HUES48 (cell line): ENCODE data around the gene WDR64.
A peak's percentile ranks its signal among the peaks of the same experiment; 100 is the strongest.

Experiments
- H3K27ac ChIP-seq: one replicate; pipeline ENCODE4 v1.7.0; 2013; ENCODE audit warnings: low read depth, low read length, inconsistent platforms
- H3K27me3 ChIP-seq: 2 replicates; pipeline ENCODE4 v1.6.1; 2013; ENCODE audit warnings: mild to moderate bottlenecking, low read length; ENCODE audit not compliant: control insufficient read depth, insufficient read depth
- H3K36me3 ChIP-seq: 2 replicates; pipeline ENCODE4 v1.6.1; 2013; ENCODE audit warnings: low read length; ENCODE audit not compliant: control insufficient read depth, insufficient read depth
- H3K4me1 ChIP-seq: 2 replicates; pipeline ENCODE4 v1.6.1; 2013; ENCODE audit warnings: mild to moderate bottlenecking, low read length; ENCODE audit not compliant: control insufficient read depth, insufficient read depth
- H3K4me3 ChIP-seq: 2 replicates; pipeline ENCODE4 v1.5.1; 2013; ENCODE audit warnings: mild to moderate bottlenecking, low read depth, low read length
- H3K9ac ChIP-seq: 2 replicates; pipeline ENCODE4 v1.6.1; 2013; ENCODE audit warnings: mild to moderate bottlenecking, low read depth, low read length, moderate library complexity
- H3K9me3 ChIP-seq: 2 replicates; pipeline ENCODE4 v1.6.1; 2013; ENCODE audit warnings: low read length; ENCODE audit not compliant: control insufficient read depth, insufficient read depth

WDR64 gene

DNA sequence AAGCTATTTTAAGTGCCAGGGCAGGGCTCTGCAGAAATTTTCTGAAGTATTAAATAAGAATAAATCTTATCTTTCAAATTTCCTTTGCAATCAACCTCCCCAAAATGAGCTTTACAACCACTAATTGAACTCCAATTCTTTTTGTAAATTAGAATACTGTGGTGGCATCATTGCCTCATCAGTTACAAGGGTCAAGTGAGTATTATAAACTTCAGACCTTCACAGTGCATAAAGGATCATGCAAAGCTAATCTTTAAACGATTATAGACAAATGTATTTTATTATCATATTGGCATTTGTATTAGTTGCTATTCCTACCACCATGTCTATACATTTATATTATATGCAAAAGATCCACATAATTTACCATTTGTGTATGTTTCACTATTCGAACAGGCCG is 19.1 kb upstream of the WDR64 start:
- H3K4me1 ChIP-seq, result peaks cover 14% of the 10 kb centered on the region
- no peak overlapping the region for H3K9ac ChIP-seq
- no peaks in the 10 kb centered on the region for H3K9me3 ChIP-seq
- no peak overlapping the region for H3K27ac ChIP-seq
- H3K27me3 ChIP-seq, result no peaks in the 10 kb centered on the region
- H3K36me3 ChIP-seq, result peaks cover 45% of the 10 kb centered on the region
- no peak overlapping the region for H3K4me3 ChIP-seq

DNA sequence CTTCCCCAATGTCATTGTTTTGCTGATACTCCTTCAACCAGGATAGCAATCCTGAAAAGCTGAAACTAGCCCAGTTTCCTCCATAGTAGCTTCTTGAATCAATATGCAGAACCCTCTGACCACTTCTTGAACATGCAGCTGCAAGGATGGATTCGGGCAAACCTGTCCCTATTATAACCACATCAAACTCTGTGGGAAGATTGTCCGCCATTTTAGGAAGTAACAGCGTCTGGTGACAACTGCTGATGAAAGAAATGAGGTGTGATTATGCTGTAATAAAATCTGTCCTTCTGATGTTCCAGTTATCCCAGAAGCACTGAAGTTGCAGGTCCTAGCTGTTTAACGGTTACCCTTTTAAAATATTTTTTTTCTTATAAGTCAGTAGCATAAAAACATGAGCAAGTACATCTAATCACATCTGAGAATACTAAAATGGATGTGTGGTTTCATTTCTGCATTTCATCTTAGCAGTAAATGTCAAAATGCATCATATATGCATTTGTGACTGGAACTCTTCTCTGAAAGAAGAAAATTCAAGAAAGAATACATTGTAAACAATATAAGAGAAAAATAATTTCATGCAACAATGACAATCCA is 16.4 kb upstream of the WDR64 start:
- Histone ChIP-seq H3K4me3 (no peak overlapping the region), H3K36me3 (peaks cover 45% of the 10 kb centered on the region), H3K4me1 (peaks cover 25% of the 10 kb centered on the region)

DNA sequence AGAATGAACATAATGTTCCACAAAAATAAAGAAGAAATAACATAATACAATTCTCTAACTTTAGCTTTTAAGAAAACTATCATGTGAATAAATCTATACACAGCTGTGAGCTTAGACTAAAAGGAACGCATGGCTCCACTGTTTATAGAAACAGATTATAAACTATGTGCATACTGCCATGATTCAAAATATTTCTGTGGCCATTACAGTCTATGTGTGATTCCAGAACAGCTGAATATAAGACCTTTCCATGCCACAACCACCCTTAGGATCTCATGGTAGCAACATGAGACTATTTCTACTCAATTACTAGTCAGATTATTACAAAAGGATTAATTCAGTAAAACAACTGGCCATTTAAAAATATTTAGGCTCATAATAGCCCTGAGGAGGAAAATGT is 15.8 kb upstream of the WDR64 start:
- Histone ChIP-seq H3K9me3 (0 out of 2 replicates have a peak, but pooled peaks cover 2% of the 10 kb centered on the region), H3K4me1 (peaks cover 26% of the 10 kb centered on the region), H3K27ac (no peak overlapping the region), H3K4me3 (no peak overlapping the region), H3K36me3 (peaks cover 45% of the 10 kb centered on the region), H3K9ac (no peak overlapping the region), H3K27me3 (0 out of 2 replicates have a peak, but pooled peaks cover 3% of the 10 kb centered on the region)

More for the DNA sequence above, 16.4 kb upstream of the WDR64 start:
- H3K27ac ChIP-seq, result no peak overlapping the region
- H3K27me3 ChIP-seq, result no peaks in the 10 kb centered on the region
- H3K9me3 ChIP-seq, result no peaks in the 10 kb centered on the region
- no peak overlapping the region for H3K9ac ChIP-seq

DNA sequence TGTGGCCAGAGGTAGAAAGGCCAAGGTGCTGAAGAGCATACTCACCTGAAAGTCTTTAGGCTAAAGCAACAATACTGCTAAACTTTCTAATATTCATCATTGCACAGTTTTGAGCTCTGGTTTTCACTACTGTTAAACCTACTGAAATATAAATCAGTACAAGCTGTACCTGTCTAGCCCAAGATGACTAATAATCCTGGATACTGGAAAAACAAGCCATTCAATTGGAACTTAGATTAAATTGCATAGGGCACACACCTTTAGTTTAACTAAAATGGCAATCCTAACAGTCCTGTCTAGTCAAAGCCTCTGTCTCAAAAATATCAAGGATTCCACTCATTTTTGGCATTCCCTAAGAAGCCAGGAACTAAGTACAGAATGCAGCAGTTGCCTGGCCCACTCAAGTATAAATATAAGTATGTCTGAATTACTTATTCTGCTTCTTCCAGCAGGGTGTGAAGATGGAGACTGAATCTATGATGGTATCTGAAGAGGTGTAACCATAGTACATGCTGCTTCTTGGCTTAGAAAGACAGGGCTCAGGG is 15.0 kb upstream of the WDR64 start:
- peaks cover 23% of the 10 kb centered on the region for H3K4me1 ChIP-seq
- H3K27ac ChIP-seq, result no peak overlapping the region

DNA sequence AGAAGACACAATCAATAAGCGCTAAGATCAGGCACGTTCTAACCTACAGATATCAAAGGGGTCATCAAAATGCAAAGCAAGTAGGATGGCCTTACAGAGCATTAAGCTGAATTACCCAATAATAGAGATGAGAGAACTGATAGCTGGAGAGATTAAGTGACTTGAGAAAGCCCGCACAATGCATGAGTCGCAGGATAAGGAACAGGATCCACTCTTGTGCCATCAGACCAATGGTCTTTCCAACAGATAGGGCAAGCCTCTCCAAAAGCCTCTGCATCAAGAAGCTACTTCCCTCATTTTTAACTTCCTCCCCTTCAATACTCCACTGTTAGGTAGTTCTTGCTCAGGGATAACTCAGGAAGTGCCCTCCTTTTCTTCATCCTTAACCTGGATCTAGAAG is 14.5 kb upstream of the WDR64 start:
- Histone ChIP-seq H3K4me1 (peaks cover 23% of the 10 kb centered on the region), H3K36me3 (peaks cover 40% of the 10 kb centered on the region), H3K4me3 (peak overlapping the region; percentile 100), H3K27ac (no peak overlapping the region), H3K9ac (no peak overlapping the region), H3K9me3 (0 out of 2 replicates have a peak, but pooled peaks cover 11% of the 10 kb centered on the region), H3K27me3 (0 out of 2 replicates have a peak, but pooled peaks cover 3% of the 10 kb centered on the region)

More for the DNA sequence above, 15.0 kb upstream of the WDR64 start:
- H3K9me3 ChIP-seq, result 0 out of 2 replicates have a peak, but pooled peaks cover 10% of the 10 kb centered on the region
- H3K9ac ChIP-seq, result no peak overlapping the region
- H3K27me3 ChIP-seq, result 0 out of 2 replicates have a peak, but pooled peaks cover 3% of the 10 kb centered on the region
- peak overlapping the region; percentile 100 for H3K4me3 ChIP-seq
- peaks cover 44% of the 10 kb centered on the region for H3K36me3 ChIP-seq

DNA sequence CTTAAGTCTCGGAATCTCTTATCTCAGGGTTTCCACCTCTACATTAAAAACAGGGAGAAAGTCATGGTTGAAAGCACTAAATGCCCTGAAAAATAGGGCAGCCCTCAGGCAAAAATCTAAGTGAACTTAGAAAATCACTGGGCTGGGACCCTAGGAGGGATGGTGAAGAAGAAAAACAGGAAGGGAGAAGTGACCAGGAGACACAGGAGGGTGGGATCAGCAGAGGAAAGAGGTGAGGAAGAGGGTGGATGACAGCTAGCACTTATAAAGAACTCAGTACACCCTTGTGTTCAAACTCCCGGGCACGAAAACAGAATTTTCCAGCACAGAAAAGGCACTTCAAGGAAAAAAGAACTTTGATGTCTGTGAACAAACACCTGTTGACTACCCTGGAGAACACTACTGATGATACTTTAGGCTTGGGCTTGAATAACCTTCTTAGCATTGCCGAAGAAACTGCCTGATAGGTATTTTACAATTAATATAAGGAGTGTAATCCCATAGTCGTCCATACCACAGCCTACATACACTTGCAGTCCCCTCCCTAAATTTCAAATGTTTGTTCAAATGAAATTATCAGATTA is 13.9 kb upstream of the WDR64 start:
- H3K9me3 ChIP-seq, result 0 out of 2 replicates have a peak, but pooled peaks cover 12% of the 10 kb centered on the region
- peaks cover 23% of the 10 kb centered on the region for H3K4me1 ChIP-seq
- H3K9ac ChIP-seq, result no peak overlapping the region
- H3K36me3 ChIP-seq, result peaks cover 40% of the 10 kb centered on the region
- H3K27me3 ChIP-seq, result 0 out of 2 replicates have a peak, but pooled peaks cover 3% of the 10 kb centered on the region
- H3K4me3 ChIP-seq, result peak overlapping the region; percentile 100
- H3K27ac ChIP-seq, result no peak overlapping the region

DNA sequence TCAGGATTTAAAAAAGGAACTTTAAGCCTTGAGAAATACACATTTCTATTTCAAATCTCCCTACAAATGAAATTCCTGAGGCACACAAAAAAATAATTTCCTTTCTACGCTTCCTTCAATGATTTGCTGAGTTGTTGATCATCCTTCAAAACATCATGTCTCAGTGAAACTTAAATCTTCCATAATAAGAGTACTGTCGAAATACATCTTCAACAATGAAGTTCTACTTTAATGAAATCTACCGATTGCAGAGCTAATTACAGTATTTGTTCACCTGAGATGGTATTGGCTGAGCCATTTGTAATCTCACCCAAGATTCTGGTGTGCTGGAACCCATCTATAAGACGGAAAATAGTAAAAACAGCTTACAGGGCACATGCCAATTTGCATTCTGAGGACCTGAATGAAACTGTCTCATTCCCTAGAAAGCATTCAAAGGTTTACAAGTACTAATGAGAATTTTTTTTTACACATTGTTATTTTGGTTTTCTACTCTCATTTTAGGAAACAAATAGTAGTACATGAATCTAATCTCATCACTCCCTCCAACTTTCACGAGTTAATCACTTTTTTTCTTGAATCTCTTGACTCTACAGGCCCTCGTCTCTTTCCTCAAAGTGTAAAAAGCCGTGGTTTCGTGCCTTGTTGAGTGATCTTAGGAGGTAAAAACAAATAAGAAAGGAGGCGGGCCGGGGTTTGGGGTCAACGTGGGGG is 13.0 kb upstream of the WDR64 start:
- Histone ChIP-seq H3K27ac (no peak overlapping the region), H3K27me3 (0 out of 2 replicates have a peak, but pooled peaks cover 3% of the 10 kb centered on the region), H3K36me3 (peaks cover 33% of the 10 kb centered on the region), H3K9me3 (0 out of 2 replicates have a peak, but pooled peaks cover 15% of the 10 kb centered on the region), H3K4me1 (peaks cover 23% of the 10 kb centered on the region), H3K4me3 (peak overlapping the region; percentile 100), H3K9ac (peak overlapping the region; percentile 77)

DNA sequence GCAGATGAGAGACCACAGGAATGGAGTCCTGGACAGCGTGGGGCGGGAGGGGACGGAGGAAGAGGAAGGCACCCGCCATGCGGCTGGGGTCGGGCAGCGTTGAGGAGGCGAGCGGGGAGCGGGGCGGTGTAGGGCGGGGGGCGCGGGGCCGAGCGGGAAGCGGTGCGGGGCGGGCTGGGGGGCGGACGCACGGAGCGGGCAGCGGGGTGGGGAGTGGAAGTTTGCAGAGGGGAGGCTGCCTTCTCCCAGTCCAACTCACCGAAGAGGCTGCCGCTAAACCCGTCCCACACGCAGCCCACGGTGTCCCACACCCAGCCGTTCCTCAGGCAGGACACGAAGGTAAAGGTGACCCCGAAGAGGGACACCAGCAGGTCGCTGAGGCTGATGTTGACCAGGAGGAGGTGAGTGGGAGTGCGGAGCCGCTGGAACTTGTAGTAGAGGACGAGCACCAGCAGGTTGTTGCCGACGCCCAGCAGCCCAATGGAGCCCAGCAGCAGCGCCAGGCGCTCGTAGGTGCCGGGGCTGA is 12.4 kb upstream of the WDR64 start:
- H3K27me3 ChIP-seq, result 0 out of 2 replicates have a peak, but pooled peaks cover 3% of the 10 kb centered on the region
- H3K9ac ChIP-seq, result peak overlapping the region; percentile 92
- H3K36me3 ChIP-seq, result peaks cover 27% of the 10 kb centered on the region
- peak overlapping the region; percentile 87 for H3K27ac ChIP-seq
- peak overlapping the region; percentile 100 for H3K4me3 ChIP-seq
- peaks cover 23% of the 10 kb centered on the region for H3K4me1 ChIP-seq
- 0 out of 2 replicates have a peak, but pooled peaks cover 15% of the 10 kb centered on the region for H3K9me3 ChIP-seq

DNA sequence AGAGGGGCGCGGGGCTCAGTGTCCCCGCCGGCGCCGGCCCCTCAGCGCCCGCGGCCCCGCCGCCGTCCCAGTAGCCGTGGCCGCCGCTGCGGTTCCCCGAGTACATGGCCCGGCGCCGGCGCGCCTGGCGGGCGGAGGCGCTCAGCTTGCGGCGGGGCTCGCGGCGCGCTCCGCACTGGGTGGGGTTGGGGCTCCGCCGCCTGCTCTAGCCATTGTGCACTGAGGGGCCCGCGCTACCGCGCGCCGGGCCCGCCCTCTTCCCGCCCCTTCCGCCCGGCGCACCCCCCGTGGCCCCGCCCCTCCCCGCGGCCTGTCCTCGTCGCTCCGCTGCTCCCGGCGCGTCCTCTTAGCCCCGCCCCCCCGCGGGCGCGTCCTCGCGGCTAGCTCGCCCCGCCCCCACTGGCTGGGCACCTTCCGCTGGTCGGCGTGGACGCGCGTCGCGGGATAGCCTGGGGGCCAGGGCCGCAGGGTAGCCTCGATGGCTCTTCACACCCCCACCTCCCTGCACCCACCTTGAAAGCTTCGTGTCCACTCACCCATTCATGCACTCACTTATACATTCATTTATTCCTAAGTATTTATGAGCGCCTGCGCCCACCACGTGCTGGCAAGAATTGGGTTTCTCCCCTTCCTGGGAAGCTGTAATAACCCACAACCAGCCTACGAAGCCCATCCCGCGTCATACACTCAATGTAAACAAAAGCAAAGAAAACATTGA is 11.8 kb upstream of the WDR64 start, which contains the start of the genes CHML and OPN3:
TSS of gene CHML (minus strand) at position 221 of the 718 bp plus-strand sequence. CDS start 4,603 bp downstream, outside the sequence.
TSS of gene OPN3 (minus strand) at position 221 of the 718 bp plus-strand sequence. CDS start at position 106, 115 bp downstream.
- Histone ChIP-seq H3K36me3 (peaks cover 21% of the 10 kb centered on the region), H3K9ac (peak within 1 kb of the TSS; percentile 92), H3K27ac (peak within 1 kb of the TSS; percentile 87), H3K4me3 (peak within 1 kb of the TSS; percentile 100), H3K27me3 (0 out of 2 replicates have a peak, but pooled peaks cover 3% of the 10 kb centered on the region), H3K9me3 (0 out of 2 replicates have a peak, but pooled peaks cover 15% of the 10 kb centered on the region), H3K4me1 (peaks cover 23% of the 10 kb centered on the region)
